Activated effector memory CD4-positive, alpha-beta T cell treated with Interleukin-2 at 50 U/mL for 16 hours (primary cell): ENCODE data around the gene ATP8A1.
"Not testable (repeated sequence)": the region's sequence is repeated elsewhere in the genome, so short reads cannot be mapped to it uniquely, and the experiment has no call there.

Experiments
- DNase-seq: peaks from one replicate; pipeline ENCODE4 v3.0.0-alpha.2; 2020

ATP8A1 gene

DNA sequence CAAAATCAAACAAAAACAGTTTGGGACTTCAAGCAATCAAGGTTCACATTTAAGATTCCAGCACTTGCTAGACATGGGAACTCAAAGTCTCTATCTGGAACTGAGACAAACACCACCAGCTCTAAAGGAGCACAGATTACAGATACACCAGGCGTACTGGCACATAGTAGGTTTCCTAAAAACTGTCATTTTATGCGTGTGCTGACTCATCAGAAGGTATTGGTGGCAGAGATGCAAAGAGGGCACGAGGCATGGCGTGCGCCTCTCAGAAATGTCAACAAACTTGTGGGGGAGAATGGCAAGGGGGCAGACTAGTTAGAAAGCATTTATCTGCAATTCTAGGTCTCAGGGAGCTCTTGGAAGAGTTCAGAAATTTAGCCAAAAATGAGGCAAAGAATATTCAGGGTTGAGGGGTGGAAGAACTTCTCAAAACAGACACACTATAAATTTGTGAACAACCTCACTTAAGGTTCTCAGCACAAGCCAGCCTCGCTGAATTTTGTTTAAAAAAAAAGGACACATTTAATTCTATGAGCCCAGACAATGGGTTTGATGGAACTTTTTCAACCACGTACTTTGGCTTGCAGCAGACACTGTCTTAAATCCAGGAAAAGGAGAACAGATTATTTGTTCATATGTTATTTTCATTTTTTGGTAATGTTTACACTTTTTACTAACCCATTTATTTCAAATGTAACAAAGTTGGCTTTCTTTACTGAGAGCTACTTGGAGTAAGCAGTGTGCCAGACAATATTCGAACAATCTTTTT is 159.6 kb downstream of the ATP8A1 start:
- DNase-seq = no peak

- DNase-seq = no peak
Observed at GRCh38 chr4:42492962-42493361, 163.9 kb downstream of the ATP8A1 start.

GRCh38 chr4:42490015-42490414 is 166.9 kb downstream of the ATP8A1 start:
- DNase-seq = no peak

- DNase-seq = no peak
Observed at GRCh38 chr4:42489095-42489494, 167.8 kb downstream of the ATP8A1 start.

DNA sequence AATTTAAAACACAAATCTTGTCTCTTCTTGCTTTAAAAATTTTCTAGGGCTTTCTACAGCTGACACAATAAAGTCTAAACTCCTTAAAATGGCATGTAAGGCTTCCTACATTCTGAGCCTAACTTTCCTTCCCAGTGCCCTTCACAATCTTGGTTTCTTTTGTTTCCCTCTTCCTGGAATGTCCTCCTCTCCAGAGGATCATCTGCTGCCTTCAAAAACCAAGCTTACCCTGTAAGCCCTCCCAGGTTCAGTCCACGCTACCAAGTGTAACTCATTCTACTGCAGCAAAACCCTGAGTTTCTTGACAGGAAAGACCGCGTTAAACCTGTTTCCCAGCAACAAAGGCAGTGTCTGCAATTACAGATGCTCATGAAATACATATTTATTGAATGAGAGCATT is 168.4 kb downstream of the ATP8A1 start:
- no peak for DNase-seq

DNA sequence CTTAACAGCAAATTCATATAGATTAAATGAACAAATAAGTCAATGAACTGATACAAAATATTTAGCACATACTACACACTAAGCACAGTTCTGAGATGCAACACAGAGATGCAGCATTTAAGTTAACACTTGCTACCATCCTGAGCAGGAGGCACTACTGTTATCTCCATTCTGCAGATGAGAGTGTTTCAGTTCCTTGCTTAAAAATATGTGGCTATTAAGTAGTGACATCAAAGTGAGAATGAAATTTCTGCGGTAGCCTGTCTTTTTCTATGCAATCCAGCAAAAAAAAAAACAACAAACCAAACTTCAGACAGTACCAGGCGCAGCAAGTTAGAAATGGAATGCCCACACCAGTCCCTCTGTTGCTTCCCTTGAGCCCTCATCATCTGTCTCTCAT is 168.8 kb downstream of the ATP8A1 start:
- DNase-seq = no peak

DNA sequence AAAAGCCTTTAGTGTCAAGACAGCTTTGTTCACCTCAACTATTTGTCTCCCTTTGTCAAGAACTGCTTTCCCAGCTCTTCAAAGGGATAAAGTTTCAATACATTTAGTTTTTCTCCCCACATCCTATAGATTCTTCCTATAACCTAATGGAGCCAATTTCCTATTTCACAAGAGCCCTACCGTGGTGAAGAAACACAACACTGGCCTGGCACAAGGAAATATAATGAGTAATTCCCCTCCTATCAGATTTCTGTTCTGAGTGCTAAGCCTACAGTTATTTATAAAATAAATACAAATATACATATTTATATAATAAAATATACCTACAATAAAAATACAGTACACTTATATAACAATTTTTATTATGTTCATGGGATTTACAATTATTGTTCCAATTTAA is 169.7 kb downstream of the ATP8A1 start:
- no peak for DNase-seq

GRCh38 chr4:42486156-42486555 is 170.7 kb downstream of the ATP8A1 start:
- DNase-seq = not testable (repeated sequence)

DNA sequence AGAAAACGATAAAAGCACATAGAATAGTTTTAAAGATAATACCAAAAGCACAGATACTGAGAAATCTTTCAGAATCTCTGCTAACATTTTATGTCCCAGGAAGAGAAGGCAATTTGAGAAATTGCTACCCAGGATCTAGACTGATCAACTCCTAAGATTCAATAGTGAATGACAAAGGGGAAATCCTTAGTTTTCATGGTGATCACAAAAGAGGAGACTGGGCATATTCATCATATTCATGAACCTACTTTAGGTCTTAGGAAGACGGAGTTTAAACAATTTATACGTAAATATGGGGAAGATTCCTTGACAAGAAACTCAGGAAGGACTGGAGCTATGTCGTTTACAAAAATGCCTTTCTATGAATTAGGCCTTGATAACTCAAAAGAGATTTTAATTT is 172.3 kb downstream of the ATP8A1 start:
- DNase-seq = no peak

DNA sequence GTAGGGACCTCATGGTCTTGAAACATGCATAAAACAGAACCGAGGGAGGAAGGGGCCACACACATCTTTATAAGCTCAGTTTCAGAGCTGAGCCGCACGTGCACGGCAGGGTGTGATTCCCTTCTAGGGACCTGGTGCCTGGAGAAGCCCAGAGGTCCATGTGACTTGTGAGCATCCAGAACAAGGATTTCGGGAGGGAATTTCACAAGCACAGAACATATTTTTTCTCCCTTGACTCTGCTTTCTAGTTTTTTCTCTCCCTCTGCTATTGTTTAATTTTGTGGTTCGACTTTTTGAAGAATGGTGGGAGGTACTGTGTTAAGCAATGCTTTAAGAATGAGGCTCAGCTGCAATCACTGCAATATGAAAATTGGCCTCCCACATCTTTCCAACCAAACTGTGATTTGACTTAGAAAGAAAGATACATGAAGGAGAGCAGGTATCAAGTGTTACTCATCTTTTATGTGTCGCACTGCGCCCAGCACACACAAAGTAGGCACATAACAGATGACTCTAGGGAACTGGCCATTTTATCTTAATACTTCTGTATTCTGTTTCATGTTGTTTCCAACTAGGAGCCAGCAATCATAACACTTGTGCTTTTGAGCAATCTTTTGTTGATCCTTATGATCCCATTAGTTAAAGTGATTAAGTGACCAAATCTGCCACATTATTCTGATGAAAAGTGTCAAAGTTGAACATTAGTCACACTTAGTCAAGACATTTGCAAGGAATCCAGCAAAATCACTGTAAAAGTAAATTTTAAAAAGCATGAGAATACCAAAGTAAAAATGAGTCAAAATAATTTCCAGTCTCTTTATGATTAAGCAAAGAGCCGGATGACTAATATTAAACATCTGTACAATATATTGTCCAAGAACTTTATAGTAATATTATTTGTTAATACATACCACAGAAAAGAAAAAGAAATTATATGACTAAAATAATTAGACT is 173.2 kb downstream of the ATP8A1 start:
- DNase-seq = no peak

DNA sequence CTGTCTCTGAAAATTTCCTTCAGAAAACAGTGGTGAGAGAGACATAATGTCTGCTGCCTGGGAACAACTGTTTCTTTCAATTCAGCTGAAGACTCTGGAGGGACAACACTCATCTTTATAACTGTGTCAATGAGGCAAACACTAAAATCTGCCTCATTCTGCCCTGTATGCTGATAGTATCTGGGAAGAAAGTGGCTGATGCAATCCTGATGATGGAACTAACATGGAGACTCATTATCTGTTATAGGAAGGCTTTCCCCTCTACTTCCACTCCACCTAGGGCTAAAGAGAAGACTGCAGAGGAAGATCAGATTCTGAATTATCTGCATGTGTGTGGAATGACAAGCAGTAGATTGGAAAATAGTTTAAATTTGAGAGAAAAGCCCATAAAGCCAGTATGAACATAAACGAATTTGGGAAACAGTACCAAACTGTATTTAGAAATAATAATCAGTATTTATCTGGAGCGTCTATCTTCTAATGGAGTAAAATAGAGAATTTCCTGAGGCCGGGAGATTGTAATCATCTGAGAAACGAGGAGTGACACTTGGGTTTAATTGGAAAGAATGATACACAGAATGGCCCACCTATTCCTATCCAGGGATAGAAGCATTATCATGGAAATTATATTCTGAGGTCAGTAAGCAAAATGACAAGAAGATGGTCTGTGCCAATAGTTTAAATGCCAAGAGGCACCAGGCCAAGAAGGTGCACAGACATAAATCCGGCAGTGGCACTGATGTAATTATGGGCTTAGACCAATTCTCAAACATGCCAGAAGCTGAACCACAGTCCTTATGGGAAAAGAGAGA is 174.2 kb downstream of the ATP8A1 start:
- no peak for DNase-seq

GRCh38 chr4:42480717-42481116 is 176.2 kb downstream of the ATP8A1 start:
- DNase-seq = no peak

DNA sequence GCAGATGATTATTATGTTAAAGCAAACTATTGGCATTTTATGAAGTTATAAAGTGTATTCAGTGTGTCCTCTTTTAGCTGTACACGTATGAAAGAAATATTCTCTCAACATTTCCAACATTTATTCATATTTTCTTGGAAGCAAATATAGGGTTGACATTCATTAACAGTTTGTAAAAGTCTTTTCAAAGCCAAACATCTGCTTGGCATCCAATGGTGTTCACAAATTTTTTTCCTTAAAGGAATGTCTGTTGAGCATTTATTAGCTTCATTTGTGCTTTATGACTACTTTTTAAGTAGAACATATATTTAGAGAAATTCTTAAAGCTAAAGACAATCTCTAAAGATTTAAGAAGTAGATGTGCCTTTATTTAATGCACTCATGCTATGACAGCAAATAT is 176.6 kb downstream of the ATP8A1 start:
- DNase-seq = no peak

- DNase-seq = no peak
Observed at GRCh38 chr4:42478946-42479345, 178.0 kb downstream of the ATP8A1 start.

GRCh38 chr4:42478509-42478908 is 178.4 kb downstream of the ATP8A1 start:
- no peak for DNase-seq

DNA sequence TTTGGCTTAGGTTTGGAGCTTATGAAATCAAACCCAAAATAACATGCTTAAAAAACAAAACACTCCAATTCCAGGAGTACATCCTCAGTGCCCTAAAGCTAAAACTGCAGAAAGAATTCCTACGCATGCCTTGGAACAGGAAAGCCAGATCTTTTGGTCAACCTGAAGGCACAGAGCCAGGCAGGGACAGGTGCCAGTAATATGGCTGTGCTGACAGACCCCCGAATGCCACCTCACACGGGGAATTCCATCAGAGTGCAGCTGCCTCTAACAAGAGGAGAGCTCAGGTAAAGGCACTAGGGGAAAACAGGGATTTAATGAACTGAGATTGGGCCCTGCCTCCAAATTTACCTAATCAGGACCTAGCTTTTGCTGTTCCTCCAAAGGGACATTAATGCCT is 182.5 kb downstream of the ATP8A1 start:
- DNase-seq = no peak

DNA sequence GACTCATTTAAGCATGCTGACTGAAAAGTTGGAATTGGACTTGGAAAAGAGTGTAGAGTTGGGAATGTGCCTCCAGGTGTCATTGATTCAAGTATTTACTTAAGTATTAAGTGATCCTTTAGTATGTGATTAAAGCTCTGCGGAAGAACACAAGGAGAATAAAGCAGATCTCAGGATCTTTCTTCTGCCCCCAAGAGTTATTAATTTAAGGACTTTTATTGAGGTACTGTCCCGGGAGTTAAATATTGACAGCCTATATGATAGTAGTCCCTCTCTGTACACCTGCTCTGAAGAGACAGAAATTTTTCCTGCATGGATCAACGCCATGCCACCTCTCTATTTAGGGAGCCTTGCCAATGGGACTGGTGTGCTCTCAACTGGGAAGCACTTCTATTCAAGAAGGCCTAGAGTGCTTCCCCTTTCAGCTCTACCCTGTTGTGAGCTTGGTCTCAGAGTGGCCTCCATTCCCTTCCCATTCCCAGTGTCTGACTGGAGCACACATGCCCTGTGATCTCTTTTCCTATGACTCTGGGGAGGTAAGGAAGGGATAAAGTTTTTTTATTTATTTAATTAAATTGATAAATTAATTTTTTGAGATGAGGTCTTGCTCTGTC is 183.7 kb downstream of the ATP8A1 start:
- DNase-seq = no peak

DNA sequence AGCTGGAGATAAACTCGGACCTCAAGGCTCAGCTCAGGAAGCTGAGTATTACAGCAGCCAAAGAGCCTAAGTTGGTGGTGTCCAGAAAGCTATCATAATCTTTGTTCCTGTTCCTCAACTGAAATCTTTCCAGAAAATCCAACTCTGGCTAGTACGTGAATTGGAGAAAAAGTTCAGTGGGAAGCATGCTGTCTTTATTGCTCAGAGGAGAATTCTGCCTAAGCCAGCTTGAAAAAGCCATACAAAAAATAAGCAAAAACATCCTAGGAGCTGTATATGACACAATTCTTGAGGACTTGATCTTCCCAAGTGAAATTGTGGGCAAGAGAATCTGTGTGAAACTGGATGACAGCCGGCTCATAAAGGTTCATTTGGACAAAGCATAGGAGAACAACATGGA is 185.0 kb downstream of the ATP8A1 start:
- no peak for DNase-seq

GRCh38 chr4:42470023-42470422 is 186.9 kb downstream of the ATP8A1 start:
- DNase-seq = no peak

DNA sequence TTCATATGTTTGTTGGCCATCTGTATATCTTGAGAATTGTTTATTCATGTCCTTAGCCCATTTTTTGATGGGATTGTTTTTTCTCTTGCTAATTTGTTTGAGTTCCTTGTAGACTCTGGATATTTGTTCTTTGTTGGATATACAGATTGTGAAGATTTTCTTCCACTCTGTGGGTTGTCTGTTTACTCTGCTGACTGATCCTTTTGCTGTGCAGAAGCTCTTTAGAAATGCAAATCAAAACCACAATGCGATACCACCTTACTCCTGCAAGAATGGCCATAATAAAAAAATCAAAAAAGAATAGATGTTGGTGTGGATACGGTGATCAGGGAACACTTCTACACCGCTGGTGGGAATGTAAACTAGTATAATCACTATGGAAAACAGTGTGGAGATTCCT is 189.1 kb downstream of the ATP8A1 start:
- not testable (repeated sequence) for DNase-seq

GRCh38 chr4:42466273-42466844 is 190.5 kb downstream of the ATP8A1 start:
- DNase-seq = no peak

DNA sequence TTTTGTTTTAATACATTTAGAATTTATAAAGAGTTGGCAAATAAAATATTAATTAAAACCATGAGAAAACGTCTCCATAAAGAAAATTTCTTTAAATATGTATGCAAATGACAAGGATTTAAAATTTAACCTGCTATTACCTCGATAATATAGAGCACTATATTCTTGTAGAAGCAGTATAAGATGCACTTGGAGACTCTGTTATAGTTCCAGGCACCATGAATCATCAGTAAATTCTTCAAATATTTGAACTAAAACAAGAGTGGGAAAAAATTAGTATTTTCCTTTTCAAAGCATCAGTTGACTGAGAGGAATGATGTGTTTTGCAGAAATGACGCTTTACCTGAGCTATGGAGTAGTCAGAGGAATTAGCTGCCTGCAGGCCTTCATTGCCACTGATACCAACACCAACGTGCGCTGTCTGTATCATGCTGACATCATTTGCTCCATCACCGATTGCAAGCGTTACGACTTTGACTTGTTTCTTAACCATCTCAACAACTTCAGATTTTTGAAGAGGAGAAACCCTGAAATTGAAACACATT is 192.3 kb downstream of the ATP8A1 start:
- no peak for DNase-seq
